HEK293 (cell line): ENCODE measurements around the gene LAD1.

ENCODE experiments used
- CTCF ChIA-PET: fragments of 350-600 bp; formaldehyde crosslinking; extraction: SDS; loops from one replicate; lab custom pipeline; 2021; ENCODE audit warnings: antibody characterized with exemption; lab: Yijun Ruan, JAX
- POLR2A ChIA-PET: fragments of 300-600 bp; formaldehyde crosslinking; extraction: SDS; loops from one replicate; lab custom pipeline; 2020; ENCODE audit warnings: antibody characterized with exemption, inconsistent platforms; lab: Yijun Ruan, JAX
- H3K27ac ChIP-seq: fragments of 200-500 bp; sonication (Bioruptor generic); 2 replicates; pipeline ENCODE4 v1.5.1; 2014; ENCODE audit warnings: low read depth, low read length, control low read depth, inconsistent platforms; ENCODE audit errors: extremely low read depth
- H3K36me3 ChIP-seq, 2 experiments: fragments of 200-500 bp in 1 of 2; sonication (Bioruptor generic) in 1 of 2; 1 replicate in 1 of 2; 2 replicates in 1 of 2; pipeline ENCODE4 v1.5.1; 2014 to 2017; ENCODE audit warnings: inconsistent platforms in 2 of 2, low read length in 2 of 2; ENCODE audit not compliant: control insufficient read depth in 2 of 2, insufficient read depth in 1 of 2
- H3K4me1 ChIP-seq: fragments of 200-500 bp; sonication (Bioruptor generic); 2 replicates; pipeline ENCODE4 v1.5.1; 2014; ENCODE audit warnings: mild to moderate bottlenecking, low read length, inconsistent platforms; ENCODE audit not compliant: control insufficient read depth, insufficient read depth
- H3K4me3 ChIP-seq: 2 replicates; pipeline ENCODE4 v1.5.1; 2011; ENCODE audit warnings: low read depth, mild to moderate bottlenecking, control low read depth, low read length, moderate library complexity
- H3K9me3 ChIP-seq: fragments of 200-500 bp; sonication (Bioruptor generic); 2 replicates; pipeline ENCODE4 v1.5.1; 2014; ENCODE audit warnings: low read depth, low read length, inconsistent platforms; ENCODE audit not compliant: control insufficient read depth, insufficient read depth
- GLI2 ChIP-seq: fragments of 450-650 bp; formaldehyde crosslinking; IDR thresholded peaks from 2 replicates; pipeline ENCODE4; 2017; ENCODE audit warnings: missing biosample characterization, missing genetic modification characterization, low read depth, borderline replicate concordance
- MZF1 ChIP-seq: fragments of 450-650 bp; formaldehyde crosslinking; IDR thresholded peaks from 2 replicates; pipeline ENCODE4 v1.5.1; 2017; ENCODE audit warnings: missing biosample characterization, missing genetic modification characterization, borderline replicate concordance
- ZBTB8A ChIP-seq: fragments of 450-650 bp; formaldehyde crosslinking; IDR thresholded peaks from 2 replicates; pipeline ENCODE4 v1.5.1; 2016; ENCODE audit warnings: missing biosample characterization, missing genetic modification characterization
- ZNF10 ChIP-seq: fragments of 450-650 bp; formaldehyde crosslinking; IDR thresholded peaks from 2 replicates; pipeline ENCODE4 v1.5.1; 2017; ENCODE audit warnings: missing biosample characterization, missing genetic modification characterization
- ZNF175 ChIP-seq: fragments of 450-650 bp; formaldehyde crosslinking; IDR thresholded peaks from 2 replicates; pipeline ENCODE4 v1.5.1; 2016; ENCODE audit warnings: missing biosample characterization, missing genetic modification characterization
- ZNF184 ChIP-seq: fragments of 450-650 bp; IDR thresholded peaks from 2 replicates; pipeline ENCODE4 v1.5.1; 2018; ENCODE audit warnings: missing biosample characterization, mild to moderate bottlenecking, missing genetic modification characterization
- ZNF248 ChIP-seq: fragments of 450-650 bp; formaldehyde crosslinking; IDR thresholded peaks from 2 replicates; pipeline ENCODE4 v1.5.1; 2017; ENCODE audit warnings: missing biosample characterization, missing genetic modification characterization
- ZNF274 ChIP-seq, 2 experiments: fragments of 200-500 bp in 1 of 2; fragments of 450-650 bp in 1 of 2; sonication (Bioruptor generic) in 1 of 2; formaldehyde crosslinking in 1 of 2; IDR thresholded peaks; 2 replicates each; pipeline versions ENCODE4 v1.5.1 to v1.6.1; 2014 to 2016; ENCODE audit warnings: borderline replicate concordance in 1 of 2, inconsistent platforms in 1 of 2, low read length in 1 of 2, missing biosample characterization in 1 of 2, missing genetic modification characterization in 1 of 2
- ZNF350 ChIP-seq: fragments of 450-650 bp; formaldehyde crosslinking; IDR thresholded peaks from 2 replicates; pipeline ENCODE4 v1.5.0; 2017; ENCODE audit warnings: missing biosample characterization, mild to moderate bottlenecking, missing genetic modification characterization
- ZNF510 ChIP-seq: fragments of 450-650 bp; formaldehyde crosslinking; IDR thresholded peaks from 2 replicates; pipeline ENCODE4 v1.5.1; 2018; ENCODE audit warnings: mild to moderate bottlenecking, missing genetic modification characterization, missing biosample characterization; ENCODE audit not compliant: insufficient replicate concordance
- ZNF530 ChIP-seq: fragments of 450-650 bp; formaldehyde crosslinking; IDR thresholded peaks from 2 replicates; pipeline ENCODE4 v1.5.1; 2016; ENCODE audit warnings: low read depth, missing biosample characterization, missing genetic modification characterization
- ZNF585B ChIP-seq: fragments of 450-650 bp; formaldehyde crosslinking; IDR thresholded peaks from 2 replicates; pipeline ENCODE4 v1.5.1; 2016; ENCODE audit warnings: missing biosample characterization, missing genetic modification characterization
- ZNF660 ChIP-seq: fragments of 450-650 bp; IDR thresholded peaks from 2 replicates; pipeline ENCODE4 v1.5.1; 2018; ENCODE audit warnings: missing biosample characterization, mild to moderate bottlenecking, missing genetic modification characterization
- ZNF701 ChIP-seq: fragments of 450-650 bp; formaldehyde crosslinking; IDR thresholded peaks from 2 replicates; pipeline ENCODE4 v1.5.1; 2016; ENCODE audit warnings: missing biosample characterization, missing genetic modification characterization
- ZNF76 ChIP-seq: fragments of 450-650 bp; formaldehyde crosslinking; IDR thresholded peaks from 2 replicates; pipeline ENCODE4; 2016; ENCODE audit warnings: low read depth, missing biosample characterization, missing genetic modification characterization, borderline replicate concordance
- ZSCAN16 ChIP-seq: fragments of 450-650 bp; formaldehyde crosslinking; IDR thresholded peaks from 2 replicates; pipeline ENCODE4 v1.5.1; 2016; ENCODE audit warnings: missing biosample characterization, missing genetic modification characterization
- ZSCAN30 ChIP-seq: fragments of 450-650 bp; IDR thresholded peaks from 2 replicates; pipeline ENCODE4 v1.5.1; 2018; ENCODE audit warnings: missing biosample characterization, mild to moderate bottlenecking, missing genetic modification characterization, moderate library complexity
- TF ChIP-seq, protein P1 (sequence below): fragments of 450-650 bp; formaldehyde crosslinking; optimal IDR thresholded peaks from 2 replicates; pipeline ENCODE3; 2016; ENCODE audit warnings: missing biosample characterization, mild to moderate bottlenecking, missing genetic modification characterization
- TF ChIP-seq, protein P2 (sequence below): fragments of 450-650 bp; formaldehyde crosslinking; conservative IDR thresholded peaks from 2 replicates; pipeline ENCODE4 v1.5.1; 2016; ENCODE audit warnings: low read depth, missing biosample characterization, missing genetic modification characterization

The LAD1 gene

DNA sequence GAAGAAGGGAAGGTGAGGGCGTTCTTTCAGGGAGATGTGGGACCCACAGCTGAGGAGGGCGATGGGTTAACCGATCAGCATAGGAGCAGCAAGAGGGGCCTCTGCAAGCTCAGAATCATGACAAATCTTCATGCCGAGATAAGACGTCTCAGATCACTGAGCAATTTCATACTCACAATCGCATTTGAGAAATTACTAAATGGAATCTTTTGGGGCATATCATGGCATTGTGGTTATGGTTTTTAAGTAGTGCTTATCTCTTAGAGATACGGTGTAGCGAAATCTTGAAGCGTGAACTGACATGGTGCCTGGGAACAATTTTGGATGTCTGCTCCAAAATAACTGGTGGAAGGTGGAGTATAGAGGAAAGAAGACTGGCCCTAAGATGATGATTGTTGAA is 27.8 kb downstream of the LAD1 start:
- Histone ChIP-seq H3K36me3 (no peaks in the 10 kb centered on the region), H3K4me1 (no peaks in the 10 kb centered on the region)
- CTCF ChIA-PET, result interaction anchor here (0.6 to 5.9 kb wide), 4 partner anchors 9 to 1464 kb away, joined by 3 to 52 read pairs (median 9); no protein-coding TSS in a partner anchor
- no peak for TF ChIP-seq ZNF175 (tag by site-specific recombination)
- no peak for TF ChIP-seq ZSCAN30 (tag by site-specific recombination)
- no peak for TF ChIP-seq ZNF530 (tag by site-specific recombination)
- TF ChIP-seq, protein P1, sequence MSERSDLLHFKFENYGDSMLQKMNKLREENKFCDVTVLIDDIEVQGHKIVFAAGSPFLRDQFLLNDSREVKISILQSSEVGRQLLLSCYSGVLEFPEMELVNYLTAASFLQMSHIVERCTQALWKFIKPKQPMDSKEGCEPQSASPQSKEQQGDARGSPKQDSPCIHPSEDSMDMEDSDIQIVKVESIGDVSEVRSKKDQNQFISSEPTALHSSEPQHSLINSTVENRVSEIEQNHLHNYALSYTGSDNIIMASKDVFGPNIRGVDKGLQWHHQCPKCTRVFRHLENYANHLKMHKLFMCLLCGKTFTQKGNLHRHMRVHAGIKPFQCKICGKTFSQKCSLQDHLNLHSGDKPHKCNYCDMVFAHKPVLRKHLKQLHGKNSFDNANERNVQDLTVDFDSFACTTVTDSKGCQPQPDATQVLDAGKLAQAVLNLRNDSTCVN (tag by site-specific recombination), result no peak
- TF ChIP-seq ZNF660 (tag by site-specific recombination), result no peak
- TF ChIP-seq, protein P2, sequence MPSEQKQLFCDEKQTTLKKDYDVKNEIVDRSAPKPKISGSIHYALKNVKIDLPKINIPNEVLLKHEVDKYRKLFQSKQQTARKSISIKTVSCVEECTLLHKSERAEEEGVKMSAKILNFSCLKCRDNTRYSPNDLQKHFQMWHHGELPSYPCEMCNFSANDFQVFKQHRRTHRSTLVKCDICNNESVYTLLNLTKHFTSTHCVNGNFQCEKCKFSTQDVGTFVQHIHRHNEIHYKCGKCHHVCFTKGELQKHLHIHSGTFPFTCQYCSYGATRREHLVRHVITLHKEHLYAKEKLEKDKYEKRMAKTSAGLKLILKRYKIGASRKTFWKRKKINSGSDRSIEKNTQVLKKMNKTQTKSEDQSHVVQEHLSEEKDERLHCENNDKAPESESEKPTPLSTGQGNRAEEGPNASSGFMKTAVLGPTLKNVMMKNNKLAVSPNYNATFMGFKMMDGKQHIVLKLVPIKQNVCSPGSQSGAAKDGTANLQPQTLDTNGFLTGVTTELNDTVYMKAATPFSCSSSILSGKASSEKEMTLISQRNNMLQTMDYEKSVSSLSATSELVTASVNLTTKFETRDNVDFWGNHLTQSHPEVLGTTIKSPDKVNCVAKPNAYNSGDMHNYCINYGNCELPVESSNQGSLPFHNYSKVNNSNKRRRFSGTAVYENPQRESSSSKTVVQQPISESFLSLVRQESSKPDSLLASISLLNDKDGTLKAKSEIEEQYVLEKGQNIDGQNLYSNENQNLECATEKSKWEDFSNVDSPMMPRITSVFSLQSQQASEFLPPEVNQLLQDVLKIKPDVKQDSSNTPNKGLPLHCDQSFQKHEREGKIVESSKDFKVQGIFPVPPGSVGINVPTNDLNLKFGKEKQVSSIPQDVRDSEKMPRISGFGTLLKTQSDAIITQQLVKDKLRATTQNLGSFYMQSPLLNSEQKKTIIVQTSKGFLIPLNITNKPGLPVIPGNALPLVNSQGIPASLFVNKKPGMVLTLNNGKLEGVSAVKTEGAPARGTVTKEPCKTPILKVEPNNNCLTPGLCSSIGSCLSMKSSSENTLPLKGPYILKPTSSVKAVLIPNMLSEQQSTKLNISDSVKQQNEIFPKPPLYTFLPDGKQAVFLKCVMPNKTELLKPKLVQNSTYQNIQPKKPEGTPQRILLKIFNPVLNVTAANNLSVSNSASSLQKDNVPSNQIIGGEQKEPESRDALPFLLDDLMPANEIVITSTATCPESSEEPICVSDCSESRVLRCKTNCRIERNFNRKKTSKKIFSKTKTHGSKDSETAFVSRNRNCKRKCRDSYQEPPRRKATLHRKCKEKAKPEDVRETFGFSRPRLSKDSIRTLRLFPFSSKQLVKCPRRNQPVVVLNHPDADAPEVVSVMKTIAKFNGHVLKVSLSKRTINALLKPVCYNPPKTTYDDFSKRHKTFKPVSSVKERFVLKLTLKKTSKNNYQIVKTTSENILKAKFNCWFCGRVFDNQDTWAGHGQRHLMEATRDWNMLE (tag by site-specific recombination), result no peak
- no peak for TF ChIP-seq ZNF350 (tag by site-specific recombination)
- no peak for TF ChIP-seq ZSCAN16 (tag by site-specific recombination)
- TF ChIP-seq ZNF184 (tag by site-specific recombination), result no peak
- no peak for TF ChIP-seq ZBTB8A (tag by site-specific recombination)
- TF ChIP-seq ZNF274 (IDR thresholded peaks at IDR 0.05; ENCODE audit: low read length), result no peak
- TF ChIP-seq ZNF274 (tag by site-specific recombination; IDR thresholded peaks at IDR 0.05; ENCODE audit: borderline replicate concordance), result no peak
- TF ChIP-seq MZF1 (tag by site-specific recombination), result no peak
- no peak for TF ChIP-seq ZNF510 (tag by site-specific recombination)
- TF ChIP-seq, all 188 proteins: peak for 0
- no peak overlapping the region for H3K27ac ChIP-seq
- no peaks in the 10 kb centered on the region for H3K9me3 ChIP-seq
- H3K4me3 ChIP-seq, result no peak overlapping the region
- POLR2A ChIA-PET, result no interaction called here

DNA sequence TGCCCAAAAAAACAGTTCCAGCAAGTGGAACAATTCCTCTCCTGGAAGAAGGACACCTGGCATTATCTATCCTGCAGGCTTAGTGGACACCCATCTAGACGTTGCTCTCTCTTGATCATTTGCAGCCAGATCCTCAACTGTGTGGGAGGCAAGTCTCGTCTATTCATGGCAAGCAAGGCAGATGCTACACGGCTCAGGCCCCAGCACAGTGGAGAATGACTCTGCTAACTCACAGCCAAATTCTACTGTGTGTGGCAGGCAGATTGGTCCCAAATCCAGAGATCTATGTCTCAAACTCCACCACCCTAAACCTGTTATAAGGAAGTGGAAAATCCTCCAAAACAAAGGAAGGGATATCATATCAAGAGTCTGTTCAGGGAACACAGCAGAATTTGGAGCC is 28.6 kb downstream of the LAD1 start:
- no peak for TF ChIP-seq ZNF585B (tag by site-specific recombination)
- TF ChIP-seq ZNF701, result no peak
- no peak for TF ChIP-seq ZNF248
- TF ChIP-seq ZNF10 (tag by site-specific recombination), result no peak
- TF ChIP-seq ZBTB8A (tag by site-specific recombination), result no peak
- no peak for TF ChIP-seq GLI2
- TF ChIP-seq ZNF76 (tag by site-specific recombination), result no peak
- CTCF ChIA-PET, result interaction anchor here (3.2 kb wide), 1 partner anchor 8 kb away, joined by 14 read pairs; no protein-coding TSS in a partner anchor
- no peaks in the 10 kb centered on the region for H3K9me3 ChIP-seq

More for the DNA sequence above, 28.6 kb downstream of the LAD1 start:
- H3K27ac ChIP-seq, result no peak overlapping the region
- H3K4me1 ChIP-seq, result no peaks in the 10 kb centered on the region
- no peaks in the 10 kb centered on the region for H3K36me3 ChIP-seq
- H3K4me3 ChIP-seq, result no peak overlapping the region
- POLR2A ChIA-PET, result no interaction called here
